A673 (cell line): ENCODE results near the gene TRIM37. TPM values are rescaled to one million over a fixed set of nuclear protein-coding genes. Genes with fewer than 3 reads are reported as not detected.
"Not testable (repeated sequence)": the region's sequence is repeated elsewhere in the genome, so short reads cannot be mapped to it uniquely, and the experiment has no call there.

Source experiments
- BruUV-seq: library from RNA; stranded (reverse); fragments of 400-500 nt; replicated peaks from 2 replicates; lab custom pipeline; 2021; lab: Mats Ljungman, UMichigan
- CTCF ChIA-PET: fragments of 300-600 bp; sonication (Branson Sonifier 250); formaldehyde crosslinking; loops from one replicate; lab custom pipeline; 2022; ENCODE audit warnings: antibody characterized with exemption; lab: Charles Lee
- POLR2A ChIA-PET: fragments of 300-600 bp; sonication (Branson Sonifier 250); formaldehyde crosslinking; loops from one replicate; lab custom pipeline; 2022; ENCODE audit warnings: antibody characterized with exemption; ENCODE audit not compliant: low non-redundant PET; lab: Charles Lee
- DNase-seq: peaks from one replicate; pipeline ENCODE4 v3.0.0-alpha.2; 2015; ENCODE audit warnings: low spot score
- H3K27ac ChIP-seq: fragments of 200-600 bp; sonication (generic); 2 replicates; pipeline ENCODE4 v1.5.1; 2016; ENCODE audit warnings: mixed run types, low read depth, mild to moderate bottlenecking, mixed read lengths, antibody characterized with exemption, low read length; ENCODE audit not compliant: poor library complexity, severe bottlenecking
- H3K27me3 ChIP-seq: fragments of 200-600 bp; sonication (generic); replicated peaks from 2 replicates; pipeline ENCODE4 v1.6.1; 2017; ENCODE audit warnings: mixed run types, low read depth, mild to moderate bottlenecking, mixed read lengths, antibody characterized with exemption, low read length; ENCODE audit not compliant: insufficient read depth, poor library complexity
- H3K36me3 ChIP-seq: fragments of 200-600 bp; sonication (generic); 2 replicates; pipeline ENCODE4 v1.6.1; 2016; ENCODE audit warnings: mixed run types, mild to moderate bottlenecking, mixed read lengths, antibody characterized with exemption, low read length; ENCODE audit not compliant: insufficient read depth, poor library complexity, severe bottlenecking
- H3K4me1 ChIP-seq: fragments of 200-600 bp; sonication (generic); 2 replicates; pipeline ENCODE4 v1.6.1; 2017; ENCODE audit warnings: mixed run types, mild to moderate bottlenecking, mixed read lengths, antibody characterized with exemption, low read length; ENCODE audit not compliant: insufficient read depth, poor library complexity, severe bottlenecking
- H3K4me3 ChIP-seq: fragments of 200-600 bp; sonication (generic); 2 replicates; pipeline ENCODE4 v1.5.1; 2016; ENCODE audit warnings: low read depth, mixed run types, mild to moderate bottlenecking, mixed read lengths, low read length; ENCODE audit not compliant: poor library complexity, severe bottlenecking
- H3K9me3 ChIP-seq: fragments of 200-600 bp; sonication (generic); 2 replicates; pipeline ENCODE4 v1.6.1; 2016; ENCODE audit warnings: mixed run types, low read depth, mild to moderate bottlenecking, mixed read lengths, antibody characterized with exemption, low read length; ENCODE audit not compliant: poor library complexity, severe bottlenecking
- EZH2 ChIP-seq: fragments of 200-600 bp; sonication (generic); IDR thresholded peaks from 2 replicates; pipeline ENCODE4 v1.6.1; 2017; ENCODE audit warnings: borderline replicate concordance, low read depth, mild to moderate bottlenecking, mixed read lengths, antibody characterized with exemption, low read length; ENCODE audit not compliant: poor library complexity, severe bottlenecking
- intact Hi-C: fragments of 100-400 bp; cut with micrococcal nuclease; formaldehyde crosslinking; loops from one replicate; pipeline ENCODE4 v1.10.0; 2022; ENCODE audit not compliant: unreplicated experiment
- total RNA-seq: library from RNA; stranded (reverse); gene quantifications from 2 replicates; pipeline ENCODE4 v1.2.3, GENCODE V29; 2021
- TF ChIP-seq, protein P1 (sequence below): fragments of 300-800, 200-600 bp; sonication (generic); conservative IDR thresholded peaks from 2 replicates; pipeline ENCODE4 v1.5.1; 2017; ENCODE audit warnings: low read depth, mild to moderate bottlenecking, antibody characterized with exemption, low read length, moderate library complexity, mixed read lengths

TRIM37 gene
- total RNA-seq, 1 experiment from 2014 or later: 39.4 TPM

GRCh38 chr17:59139939-59140338 lies 33.3 kb upstream of the TRIM37 start:
- ChIA-PET POLR2A (interaction anchor here (0.6 kb wide), 1 partner anchor 14 kb away, joined by 3 read pairs; no protein-coding TSS in a partner anchor), CTCF (no interaction called here)
- H3K27ac ChIP-seq: no peak overlapping the region
- TF ChIP-seq EZH2: no peak
- TF ChIP-seq, protein P1, sequence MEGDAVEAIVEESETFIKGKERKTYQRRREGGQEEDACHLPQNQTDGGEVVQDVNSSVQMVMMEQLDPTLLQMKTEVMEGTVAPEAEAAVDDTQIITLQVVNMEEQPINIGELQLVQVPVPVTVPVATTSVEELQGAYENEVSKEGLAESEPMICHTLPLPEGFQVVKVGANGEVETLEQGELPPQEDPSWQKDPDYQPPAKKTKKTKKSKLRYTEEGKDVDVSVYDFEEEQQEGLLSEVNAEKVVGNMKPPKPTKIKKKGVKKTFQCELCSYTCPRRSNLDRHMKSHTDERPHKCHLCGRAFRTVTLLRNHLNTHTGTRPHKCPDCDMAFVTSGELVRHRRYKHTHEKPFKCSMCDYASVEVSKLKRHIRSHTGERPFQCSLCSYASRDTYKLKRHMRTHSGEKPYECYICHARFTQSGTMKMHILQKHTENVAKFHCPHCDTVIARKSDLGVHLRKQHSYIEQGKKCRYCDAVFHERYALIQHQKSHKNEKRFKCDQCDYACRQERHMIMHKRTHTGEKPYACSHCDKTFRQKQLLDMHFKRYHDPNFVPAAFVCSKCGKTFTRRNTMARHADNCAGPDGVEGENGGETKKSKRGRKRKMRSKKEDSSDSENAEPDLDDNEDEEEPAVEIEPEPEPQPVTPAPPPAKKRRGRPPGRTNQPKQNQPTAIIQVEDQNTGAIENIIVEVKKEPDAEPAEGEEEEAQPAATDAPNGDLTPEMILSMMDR: no peak
- H3K4me3 ChIP-seq: no peak overlapping the region
- DNase-seq: no peak
- intact Hi-C loops: no loop called here
- no peaks in the 10 kb centered on the region for H3K4me1 ChIP-seq
- H3K36me3 ChIP-seq: peaks cover 4% of the 10 kb centered on the region
- no peaks in the 10 kb centered on the region for H3K9me3 ChIP-seq
- no TSS peak for BruUV-seq
- no peaks in the 10 kb centered on the region for H3K27me3 ChIP-seq

DNA sequence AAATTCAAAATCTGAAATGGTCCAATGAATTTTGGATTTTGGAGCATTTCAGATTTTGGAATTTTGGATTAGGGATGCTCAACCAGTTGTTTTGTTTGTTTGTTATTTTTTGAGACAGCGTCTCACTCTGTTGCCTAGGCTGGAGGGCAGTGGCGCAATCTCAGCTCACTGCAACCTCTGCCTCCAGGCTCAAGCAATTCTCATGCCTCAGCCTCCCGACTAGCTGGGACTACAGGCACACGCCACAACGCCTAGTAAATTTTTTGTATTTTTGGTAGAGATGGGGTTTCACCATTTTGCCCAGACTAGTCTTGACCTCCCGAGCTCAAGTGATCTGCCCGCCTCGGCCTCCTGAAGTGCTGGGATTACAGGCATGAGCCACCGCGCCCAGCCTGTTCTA lies 31.7 kb upstream of the TRIM37 start:
- H3K27me3 ChIP-seq, DNase-seq, POLR2A ChIA-PET, H3K36me3 ChIP-seq, BruUV-seq, H3K4me1 ChIP-seq, H3K4me3 ChIP-seq, H3K27ac ChIP-seq, H3K9me3 ChIP-seq, intact Hi-C loops, CTCF ChIA-PET: not testable (repeated sequence)

DNA sequence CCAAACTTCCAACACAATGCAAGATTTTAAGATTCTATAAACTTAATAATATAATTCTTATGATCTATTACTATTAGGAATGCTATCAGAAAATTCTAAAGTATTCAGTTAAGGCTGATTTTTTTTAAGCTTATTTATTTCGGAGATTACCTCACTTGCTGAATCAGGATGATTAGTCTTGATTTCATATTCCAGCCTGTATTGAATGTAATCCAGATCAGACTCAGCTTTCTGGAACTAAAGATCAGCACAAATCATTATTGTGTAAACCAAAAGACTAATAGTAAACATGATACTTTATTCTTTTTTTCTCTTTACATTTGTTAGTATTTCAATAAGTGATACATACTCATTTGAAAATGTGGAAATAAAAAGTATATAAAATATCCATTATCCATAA lies 24.5 kb upstream of the TRIM37 start:
- Histone ChIP-seq H3K27me3 (no peaks in the 10 kb centered on the region), H3K27ac (no peak overlapping the region), H3K4me1 (no peaks in the 10 kb centered on the region), H3K4me3 (no peak overlapping the region), H3K9me3 (no peaks in the 10 kb centered on the region), H3K36me3 (peaks cover 15% of the 10 kb centered on the region)
- ChIA-PET POLR2A (no interaction called here), CTCF (no interaction called here)
- no peak for DNase-seq
- BruUV-seq: no TSS peak
- intact Hi-C loops: no loop called here
- TF ChIP-seq, protein P1: no peak
- TF ChIP-seq EZH2: no peak

DNA sequence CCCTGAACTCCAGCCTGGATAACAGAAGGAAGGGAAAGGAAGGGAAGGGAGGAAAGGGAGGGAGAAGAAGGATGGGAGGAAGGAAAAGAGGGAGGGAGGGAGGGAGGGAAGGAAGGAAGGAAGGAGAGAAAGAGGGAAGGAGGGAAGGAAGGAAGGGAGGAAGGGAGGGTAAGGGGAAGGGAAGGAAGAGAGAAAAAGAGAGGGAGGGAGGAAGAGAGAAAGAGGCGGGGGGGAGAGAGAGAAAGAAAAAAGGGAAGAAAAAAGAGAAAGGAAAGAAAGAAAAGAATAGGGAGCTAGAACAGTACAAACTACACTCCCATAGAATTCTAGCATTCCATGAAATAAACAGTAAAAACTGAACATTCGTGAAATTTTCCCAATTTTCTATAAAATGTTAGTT lies 23.1 kb upstream of the TRIM37 start:
- H3K4me3 ChIP-seq: no peak overlapping the region
- DNase-seq: no peak

More for the DNA sequence above, 23.1 kb upstream of the TRIM37 start:
- TF ChIP-seq, protein P1: no peak
- no peak for TF ChIP-seq EZH2
- Histone ChIP-seq H3K27me3 (no peaks in the 10 kb centered on the region), H3K4me1 (no peaks in the 10 kb centered on the region), H3K27ac (no peak overlapping the region), H3K9me3 (no peaks in the 10 kb centered on the region), H3K36me3 (peaks cover 15% of the 10 kb centered on the region)
- intact Hi-C loops: no loop called here
- ChIA-PET CTCF (no interaction called here), POLR2A (interaction anchor here (0.6 kb wide), 1 partner anchor 16 kb away, joined by 14 read pairs; no protein-coding TSS in a partner anchor)
- no TSS peak for BruUV-seq
